ENCODE data around the gene BAIAP2. TPM values are rescaled to one million over a fixed set of nuclear protein-coding genes. Genes with fewer than 3 reads are reported as not detected.

The BAIAP2 gene
- total RNA-seq, 1 donor from 2014 or later = 48.9 TPM

- H3K27me3 Mint-ChIP-seq (ENCODE audit: low read depth) = no peaks in the 10 kb centered on the region
- no peaks in the 10 kb centered on the region for H3K9me3 Mint-ChIP-seq
- peak overlapping the region; percentile 17 for H3K4me3 Mint-ChIP-seq
- no peaks in the 10 kb centered on the region for H3K36me3 Mint-ChIP-seq
- no peak for DNase-seq (ENCODE audit: low spot score in 2 of 2, unreplicated experiment in 2 of 2)
- H3K4me1 Mint-ChIP-seq = peaks cover 68% of the 10 kb centered on the region
- peak overlapping the region; percentile 85 for H3K27ac Mint-ChIP-seq
- TF ChIP-seq CTCF (IDR thresholded peaks at IDR 0.05; ENCODE audit: unreplicated experiment) = no peak
Observed at GRCh38 chr17:81039854-81040758, 5.2 kb downstream of the BAIAP2 start.

- no peak for DNase-seq (ENCODE audit: low spot score in 2 of 2, unreplicated experiment in 2 of 2)
- no peaks in the 10 kb centered on the region for H3K9me3 Mint-ChIP-seq
- TF ChIP-seq CTCF (IDR thresholded peaks at IDR 0.05; ENCODE audit: unreplicated experiment) = peak; percentile 28
- H3K4me3 Mint-ChIP-seq = no peak overlapping the region
- H3K27ac Mint-ChIP-seq = peak overlapping the region; percentile 85
- peaks cover 72% of the 10 kb centered on the region for H3K4me1 Mint-ChIP-seq
- H3K27me3 Mint-ChIP-seq (ENCODE audit: low read depth) = no peaks in the 10 kb centered on the region
- no peaks in the 10 kb centered on the region for H3K36me3 Mint-ChIP-seq
Observed at GRCh38 chr17:81040791-81041337, 5.9 kb downstream of the BAIAP2 start.

- Mint-ChIP-seq H3K4me3 (no peak overlapping the region), H3K27ac (peak overlapping the region; percentile 81), H3K27me3 (ENCODE audit: low read depth) (no peaks in the 10 kb centered on the region), H3K4me1 (peaks cover 62% of the 10 kb centered on the region), H3K9me3 (no peaks in the 10 kb centered on the region), H3K36me3 (no peaks in the 10 kb centered on the region)
- no peak for DNase-seq (ENCODE audit: low spot score in 2 of 2, unreplicated experiment in 2 of 2)
- TF ChIP-seq CTCF (IDR thresholded peaks at IDR 0.05; ENCODE audit: unreplicated experiment) = no peak
Observed at GRCh38 chr17:81042606-81043005, 7.7 kb downstream of the BAIAP2 start.

- DNase-seq (ENCODE audit: low spot score in 2 of 2, unreplicated experiment in 2 of 2) = no peak
- Mint-ChIP-seq H3K27me3 (ENCODE audit: low read depth) (no peaks in the 10 kb centered on the region), H3K36me3 (no peaks in the 10 kb centered on the region), H3K27ac (peak overlapping the region; percentile 98), H3K4me1 (peaks cover 55% of the 10 kb centered on the region), H3K9me3 (no peaks in the 10 kb centered on the region), H3K4me3 (peak overlapping the region; percentile 32)
- TF ChIP-seq CTCF (IDR thresholded peaks at IDR 0.05; ENCODE audit: unreplicated experiment) = no peak
Observed at GRCh38 chr17:81043319-81043724, 8.4 kb downstream of the BAIAP2 start.

GRCh38 chr17:81043725-81044427, 8.9 kb downstream of the BAIAP2 start:
- peak overlapping the region; percentile 32 for H3K4me3 Mint-ChIP-seq
- peak overlapping the region; percentile 98 for H3K27ac Mint-ChIP-seq
- no peak for TF ChIP-seq CTCF (IDR thresholded peaks at IDR 0.05; ENCODE audit: unreplicated experiment)
- DNase-seq (ENCODE audit: low spot score in 2 of 2, unreplicated experiment in 2 of 2) = no peak
- peaks cover 54% of the 10 kb centered on the region for H3K4me1 Mint-ChIP-seq
- no peaks in the 10 kb centered on the region for H3K9me3 Mint-ChIP-seq
- no peaks in the 10 kb centered on the region for H3K27me3 Mint-ChIP-seq (ENCODE audit: low read depth)
- no peaks in the 10 kb centered on the region for H3K36me3 Mint-ChIP-seq
